Measurements from ENCODE around the gene RHBDL2.
"Not testable (repeated sequence)": the region's sequence is repeated elsewhere in the genome, so short reads cannot be mapped to it uniquely, and the experiment has no call there.

RHBDL2 gene, protein sequence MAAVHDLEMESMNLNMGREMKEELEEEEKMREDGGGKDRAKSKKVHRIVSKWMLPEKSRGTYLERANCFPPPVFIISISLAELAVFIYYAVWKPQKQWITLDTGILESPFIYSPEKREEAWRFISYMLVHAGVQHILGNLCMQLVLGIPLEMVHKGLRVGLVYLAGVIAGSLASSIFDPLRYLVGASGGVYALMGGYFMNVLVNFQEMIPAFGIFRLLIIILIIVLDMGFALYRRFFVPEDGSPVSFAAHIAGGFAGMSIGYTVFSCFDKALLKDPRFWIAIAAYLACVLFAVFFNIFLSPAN

DNA sequence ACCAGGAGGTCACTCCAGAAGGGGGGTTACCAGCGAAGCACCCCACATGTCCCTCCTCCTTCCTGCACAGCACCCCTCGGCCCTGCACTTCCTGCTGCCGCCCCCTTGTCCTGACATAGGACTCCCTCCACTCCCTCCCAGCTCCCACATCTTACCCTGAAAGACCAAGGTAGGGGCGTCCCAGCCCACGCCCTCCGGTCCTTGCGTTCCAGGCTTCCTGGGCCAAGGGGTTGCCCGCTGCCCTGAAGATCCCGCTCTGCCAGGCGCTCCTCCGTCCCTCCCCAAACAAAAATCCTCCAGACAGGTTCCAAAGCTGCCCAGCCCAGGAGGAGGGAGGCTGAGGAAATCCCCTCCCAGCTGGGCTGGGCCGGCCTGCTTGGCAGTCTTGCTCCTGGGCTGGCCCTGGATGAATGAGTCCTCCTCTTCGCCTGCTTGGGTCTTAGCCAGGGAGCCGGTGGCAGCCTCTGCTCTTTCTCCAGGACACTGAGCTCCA, at the start of gene RHBDL2:
Gene RHBDL2, minus strand, starts transcription at position 304 of the 493 bp plus-strand sequence. CDS start 22,618 bp downstream, outside the sequence.
- ChIA-PET POLR2A (no interaction called here), CTCF (interaction anchor here (1.0 to 1.5 kb wide), 5 partner anchors 9 to 151 kb away, joined by 3 to 4 read pairs (median 3); no protein-coding TSS in a partner anchor)
- no peak for DNase-seq (ENCODE audit: extremely low spot score)

DNA sequence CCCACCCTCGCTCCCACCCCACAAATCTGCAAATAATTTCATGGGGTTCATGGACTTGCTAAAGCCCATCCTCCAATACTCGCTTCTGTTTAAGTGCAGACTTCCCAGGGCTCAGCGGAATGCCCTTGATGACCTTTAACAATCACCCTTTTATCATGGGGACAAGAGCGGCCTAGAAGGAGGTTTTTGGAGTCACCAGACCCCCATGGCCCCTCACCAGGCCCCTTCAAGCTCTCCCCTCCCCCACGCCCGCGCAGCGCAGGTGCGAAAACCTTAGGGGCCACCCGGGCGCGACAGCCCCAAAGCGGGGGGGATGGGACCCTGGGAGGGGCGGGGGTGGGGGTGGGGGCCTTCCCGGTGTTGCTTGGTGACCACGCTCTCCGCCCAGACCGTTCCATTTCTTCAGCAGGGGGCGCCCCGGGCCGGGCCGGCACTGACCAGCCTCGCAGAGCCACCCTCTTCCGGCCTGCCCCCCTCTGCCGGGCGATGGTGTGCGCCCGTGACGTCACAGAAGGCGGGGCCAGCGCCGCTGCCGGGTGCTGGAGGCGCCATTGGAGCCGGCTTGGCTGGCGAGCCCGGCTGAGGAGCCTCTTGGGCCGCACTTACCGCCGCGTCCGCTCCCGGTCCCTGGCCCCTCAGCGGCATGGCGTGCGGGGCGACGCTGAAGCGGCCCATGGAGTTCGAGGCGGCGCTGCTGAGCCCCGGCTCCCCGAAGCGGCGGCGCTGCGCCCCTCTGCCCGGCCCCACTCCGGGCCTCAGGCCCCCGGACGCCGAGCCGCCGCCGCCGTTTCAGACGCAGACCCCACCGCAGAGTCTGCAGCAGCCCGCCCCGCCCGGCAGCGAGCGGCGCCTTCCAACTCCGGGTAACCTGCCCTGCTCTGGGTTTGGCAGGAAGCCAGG, 49.4 kb upstream of the RHBDL2 start, which contains the start of gene AKIRIN1:
Gene AKIRIN1, plus strand, starts transcription at position 539 of the 900 bp plus-strand sequence. Its CDS starts 105 bp downstream, at position 644.
- CTCF ChIA-PET = interaction anchor here (1.1 kb wide), 1 partner anchor 35 kb away, joined by 3 read pairs; the partner anchor contains the start of gene NDUFS5
- TF ChIP-seq, protein P1, sequence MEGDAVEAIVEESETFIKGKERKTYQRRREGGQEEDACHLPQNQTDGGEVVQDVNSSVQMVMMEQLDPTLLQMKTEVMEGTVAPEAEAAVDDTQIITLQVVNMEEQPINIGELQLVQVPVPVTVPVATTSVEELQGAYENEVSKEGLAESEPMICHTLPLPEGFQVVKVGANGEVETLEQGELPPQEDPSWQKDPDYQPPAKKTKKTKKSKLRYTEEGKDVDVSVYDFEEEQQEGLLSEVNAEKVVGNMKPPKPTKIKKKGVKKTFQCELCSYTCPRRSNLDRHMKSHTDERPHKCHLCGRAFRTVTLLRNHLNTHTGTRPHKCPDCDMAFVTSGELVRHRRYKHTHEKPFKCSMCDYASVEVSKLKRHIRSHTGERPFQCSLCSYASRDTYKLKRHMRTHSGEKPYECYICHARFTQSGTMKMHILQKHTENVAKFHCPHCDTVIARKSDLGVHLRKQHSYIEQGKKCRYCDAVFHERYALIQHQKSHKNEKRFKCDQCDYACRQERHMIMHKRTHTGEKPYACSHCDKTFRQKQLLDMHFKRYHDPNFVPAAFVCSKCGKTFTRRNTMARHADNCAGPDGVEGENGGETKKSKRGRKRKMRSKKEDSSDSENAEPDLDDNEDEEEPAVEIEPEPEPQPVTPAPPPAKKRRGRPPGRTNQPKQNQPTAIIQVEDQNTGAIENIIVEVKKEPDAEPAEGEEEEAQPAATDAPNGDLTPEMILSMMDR (IDR thresholded peaks at IDR 0.05; ENCODE audit: control extremely low read depth, extremely low read depth, low read depth, missing control alignments) = no peak
- DNase-seq (ENCODE audit: extremely low spot score) = peak; percentile 99
- POLR2A ChIA-PET = no interaction called here

More for the DNA sequence above, at the start of gene RHBDL2:
- TF ChIP-seq, protein P1 (IDR thresholded peaks at IDR 0.05; ENCODE audit: control extremely low read depth, extremely low read depth, low read depth, missing control alignments) = no peak

DNA sequence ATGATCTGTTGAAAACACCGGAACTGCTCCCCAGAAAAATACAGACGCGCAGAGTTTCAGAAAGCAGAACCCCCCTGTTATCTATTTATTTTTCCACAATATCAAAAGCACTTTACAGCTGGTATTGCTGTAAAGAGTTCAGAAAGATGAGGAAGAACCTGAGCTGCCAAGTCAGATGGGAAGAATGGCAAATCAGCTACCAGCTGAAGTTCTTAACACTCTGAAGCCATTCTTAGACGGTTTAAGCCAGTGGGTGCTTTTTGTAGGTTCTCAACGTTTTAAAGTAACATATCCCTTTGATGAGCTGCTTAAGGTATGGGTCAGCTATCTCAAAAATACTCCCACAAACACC, 48.7 kb upstream of the RHBDL2 start:
- TF ChIP-seq, protein P1 (IDR thresholded peaks at IDR 0.05; ENCODE audit: control extremely low read depth, extremely low read depth, low read depth, missing control alignments) = no peak
- ChIA-PET POLR2A (no interaction called here), CTCF (interaction anchor here (1.1 kb wide), 1 partner anchor 36 kb away, joined by 3 read pairs; the partner anchor contains the start of gene NDUFS5)
- no peak for DNase-seq (ENCODE audit: extremely low spot score)

DNA sequence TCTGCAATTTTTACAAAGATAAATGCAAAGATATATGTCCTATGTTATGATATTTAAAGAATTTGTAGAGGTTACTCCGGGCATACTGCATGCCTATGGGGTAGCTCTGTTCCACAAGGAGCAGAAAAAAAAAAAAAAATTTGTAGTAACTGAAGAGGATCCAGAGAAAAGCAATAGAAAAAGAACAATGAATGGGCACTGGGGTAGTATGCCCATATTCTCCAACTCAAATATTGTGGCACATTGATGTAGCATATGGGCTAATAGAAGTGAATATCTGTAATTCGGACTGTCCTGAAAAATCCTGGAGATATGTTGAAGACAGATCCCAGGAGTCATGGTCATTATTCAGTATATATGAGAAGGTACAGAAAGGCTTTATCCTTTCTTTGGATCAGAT, 48.3 kb upstream of the RHBDL2 start:
- TF ChIP-seq, protein P1 (IDR thresholded peaks at IDR 0.05; ENCODE audit: control extremely low read depth, extremely low read depth, low read depth, missing control alignments) = no peak
- DNase-seq (ENCODE audit: extremely low spot score) = no peak
- ChIA-PET CTCF (interaction anchor here (1.1 kb wide), 1 partner anchor 36 kb away, joined by 3 read pairs; the partner anchor contains the start of gene NDUFS5), POLR2A (no interaction called here)

DNA sequence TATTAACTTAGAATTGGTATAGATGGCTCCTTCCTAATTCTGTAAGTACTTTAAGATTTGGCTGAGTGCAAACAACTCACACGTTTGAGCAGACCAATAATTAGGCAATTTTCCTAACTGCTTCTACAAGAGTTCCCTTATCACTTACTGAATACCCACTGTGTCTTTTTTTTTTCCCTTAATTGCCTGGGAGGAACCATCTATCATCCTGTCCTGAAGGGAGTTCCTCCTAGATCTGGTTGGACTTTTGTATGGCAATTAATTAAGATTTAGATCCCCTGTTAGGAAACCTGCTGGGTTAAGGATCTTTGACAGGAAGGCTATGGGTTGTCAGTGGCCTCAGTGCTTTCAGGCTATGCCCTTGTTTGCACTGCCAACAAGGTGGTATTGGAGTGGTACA, 37.8 kb upstream of the RHBDL2 start:
- DNase-seq (ENCODE audit: extremely low spot score); POLR2A ChIA-PET; CTCF ChIA-PET: not testable (repeated sequence)

DNA sequence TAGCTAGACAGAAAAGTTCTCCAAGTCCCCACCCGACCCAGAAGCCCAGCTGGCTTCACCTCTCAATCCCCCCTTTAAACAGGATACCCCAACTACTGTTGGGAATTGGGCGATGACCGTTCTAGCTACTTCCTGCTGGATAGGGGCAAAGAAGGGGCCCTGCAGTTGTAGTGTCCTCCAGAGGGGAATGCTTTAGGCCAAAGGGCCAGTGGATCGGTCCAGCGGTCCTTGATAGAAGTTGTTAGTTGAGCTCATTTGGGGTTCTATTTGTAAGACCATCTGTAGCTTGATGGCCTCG, 36.6 kb upstream of the RHBDL2 start:
- POLR2A ChIA-PET; CTCF ChIA-PET; DNase-seq (ENCODE audit: extremely low spot score): not testable (repeated sequence)

DNA sequence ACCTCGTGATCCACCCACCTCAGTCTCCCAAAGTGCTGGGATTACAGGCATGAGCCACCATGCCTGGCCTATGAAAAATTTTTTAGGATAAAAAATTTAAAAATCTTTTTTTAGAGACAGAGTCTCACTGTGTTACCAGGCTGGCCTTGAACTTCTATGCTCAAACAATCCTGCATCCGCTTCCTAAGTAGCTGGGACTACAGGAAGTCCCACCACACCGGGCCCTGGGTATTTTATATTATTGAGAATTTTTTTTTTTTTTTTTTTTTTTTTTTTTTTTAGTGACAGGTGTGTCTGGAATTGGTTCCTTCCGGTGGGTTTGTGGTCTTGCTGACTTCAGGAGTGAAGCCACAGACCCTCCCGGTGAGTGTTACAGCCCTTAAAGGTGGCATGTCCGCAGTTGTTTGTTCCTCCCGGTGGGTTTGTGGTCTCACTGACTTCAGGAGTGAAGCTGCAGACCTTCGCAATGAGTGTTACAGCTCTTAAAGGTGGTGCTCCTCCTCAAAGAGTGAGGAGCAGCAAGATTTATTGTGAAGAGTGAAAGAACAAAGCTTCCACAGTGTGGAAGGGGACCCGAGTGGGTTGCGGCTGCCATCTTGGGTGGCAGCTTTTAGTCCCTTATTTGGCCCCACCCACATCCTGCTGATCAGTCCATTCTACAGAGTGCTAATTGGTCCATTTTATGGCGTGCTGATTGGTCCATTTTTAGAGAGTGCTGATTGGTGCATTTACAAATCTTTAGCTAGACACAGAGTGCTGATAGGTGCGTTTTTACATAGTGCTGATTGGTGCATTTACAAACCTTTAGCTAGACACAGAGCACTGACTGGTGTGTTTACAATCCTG, 36.0 kb upstream of the RHBDL2 start:
- POLR2A ChIA-PET; DNase-seq (ENCODE audit: extremely low spot score): not testable (repeated sequence)

More for the DNA sequence above, 36.0 kb upstream of the RHBDL2 start:
- CTCF ChIA-PET = not testable (repeated sequence)

Measured in GM10248 (cell line).